Breast epithelium (tissue), 3 donors: ENCODE measurements around the gene BACH2.

Source experiments
- POLR2A ChIP-seq: fragments of 450-650 bp; IDR thresholded peaks from one replicate; pipeline ENCODE4 v1.6.1; 2016; ENCODE audit warnings: antibody characterized with exemption, mild to moderate bottlenecking, moderate library complexity
- POLR2AphosphoS5 ChIP-seq, 3 donors: sonication (generic); formaldehyde crosslinking; IDR thresholded peaks; one replicate each; pipeline ENCODE4 v1.6.1; 2017; ENCODE audit warnings: antibody characterized with exemption in 3 of 3
- TF ChIP-seq, protein P1 (sequence below), 3 donors: fragments of 450-650 bp; IDR thresholded peaks; one replicate each; pipeline ENCODE4 v1.5.1; 2016 to 2017; ENCODE audit warnings: antibody characterized with exemption in 3 of 3, mild to moderate bottlenecking in 3 of 3, moderate library complexity in 3 of 3

DNA sequence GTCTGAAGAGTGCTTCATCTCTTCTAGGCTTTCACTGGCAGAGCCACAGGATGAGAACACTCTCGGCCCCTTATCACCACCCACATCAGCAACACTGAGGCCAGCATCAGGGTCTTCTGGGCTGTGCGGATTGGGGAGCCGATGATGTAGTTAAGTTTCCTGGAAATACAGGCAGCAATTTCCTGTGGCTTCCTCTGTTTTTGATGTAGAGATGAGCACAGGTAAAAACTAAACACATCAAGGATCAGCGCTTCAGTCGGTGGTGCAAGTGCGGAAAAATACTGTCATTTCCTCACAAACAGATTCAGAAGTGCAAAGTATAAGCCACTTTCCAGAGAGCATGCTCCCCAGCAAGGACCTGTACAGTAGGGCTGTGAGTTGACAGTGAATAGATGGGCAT is 62.6 kb downstream of the BACH2 start:
- TF ChIP-seq, protein P1, sequence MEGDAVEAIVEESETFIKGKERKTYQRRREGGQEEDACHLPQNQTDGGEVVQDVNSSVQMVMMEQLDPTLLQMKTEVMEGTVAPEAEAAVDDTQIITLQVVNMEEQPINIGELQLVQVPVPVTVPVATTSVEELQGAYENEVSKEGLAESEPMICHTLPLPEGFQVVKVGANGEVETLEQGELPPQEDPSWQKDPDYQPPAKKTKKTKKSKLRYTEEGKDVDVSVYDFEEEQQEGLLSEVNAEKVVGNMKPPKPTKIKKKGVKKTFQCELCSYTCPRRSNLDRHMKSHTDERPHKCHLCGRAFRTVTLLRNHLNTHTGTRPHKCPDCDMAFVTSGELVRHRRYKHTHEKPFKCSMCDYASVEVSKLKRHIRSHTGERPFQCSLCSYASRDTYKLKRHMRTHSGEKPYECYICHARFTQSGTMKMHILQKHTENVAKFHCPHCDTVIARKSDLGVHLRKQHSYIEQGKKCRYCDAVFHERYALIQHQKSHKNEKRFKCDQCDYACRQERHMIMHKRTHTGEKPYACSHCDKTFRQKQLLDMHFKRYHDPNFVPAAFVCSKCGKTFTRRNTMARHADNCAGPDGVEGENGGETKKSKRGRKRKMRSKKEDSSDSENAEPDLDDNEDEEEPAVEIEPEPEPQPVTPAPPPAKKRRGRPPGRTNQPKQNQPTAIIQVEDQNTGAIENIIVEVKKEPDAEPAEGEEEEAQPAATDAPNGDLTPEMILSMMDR (IDR thresholded peaks at IDR 0.05) = no peak
- TF ChIP-seq POLR2AphosphoS5 (IDR thresholded peaks at IDR 0.05) (no peak), POLR2A (no peak)
